HepG2 (cell line): ENCODE results near the gene DHX36. TPM values are rescaled to one million over a fixed set of nuclear protein-coding genes. Genes with fewer than 3 reads are reported as not detected.

Experiments
- ESRRA ChIP-seq: sonication (generic); formaldehyde crosslinking; IDR thresholded peaks from 2 replicates; pipeline ENCODE4 v1.5.1; 2020; ENCODE audit warnings: mild to moderate bottlenecking, low read depth, missing genetic modification reagents
- FOXA1 ChIP-seq, 2 experiments: fragments of 450-650 bp in 1 of 2; sonication (generic) in 1 of 2; formaldehyde crosslinking in 1 of 2; IDR thresholded peaks; 2 replicates each; pipeline versions ENCODE4 v1.4.0 to v1.6.1; 2016 to 2020; ENCODE audit warnings: missing genetic modification reagents in 1 of 2
- FOXC1 ChIP-seq: sonication (generic); formaldehyde crosslinking; IDR thresholded peaks from 2 replicates; pipeline ENCODE4 v1.8.0; 2022; ENCODE audit warnings: mild to moderate bottlenecking, missing genetic modification reagents, borderline replicate concordance
- HMGA1 ChIP-seq: sonication (generic); formaldehyde crosslinking; conservative IDR thresholded peaks from 2 replicates; pipeline ENCODE4 v1.4.0; 2020; ENCODE audit warnings: missing genetic modification reagents
- ISX ChIP-seq: sonication (generic); formaldehyde crosslinking; conservative IDR thresholded peaks from 2 replicates; pipeline ENCODE4 v1.5.0; 2020; ENCODE audit warnings: missing genetic modification reagents
- KLF12 ChIP-seq: sonication (generic); formaldehyde crosslinking; IDR thresholded peaks from 2 replicates; pipeline ENCODE4 v1.4.0; 2020; ENCODE audit warnings: missing genetic modification reagents, borderline replicate concordance
- MTERF4 ChIP-seq: sonication (generic); formaldehyde crosslinking; IDR thresholded peaks from 2 replicates; pipeline ENCODE4 v1.8.0; 2023; ENCODE audit warnings: mild to moderate bottlenecking, missing genetic modification reagents
- MYC ChIP-seq: sonication (generic); formaldehyde crosslinking; IDR thresholded peaks from 2 replicates; pipeline ENCODE4 v1.9.0; 2021; ENCODE audit warnings: missing genetic modification reagents, borderline replicate concordance
- NFE2 ChIP-seq: sonication (generic); formaldehyde crosslinking; IDR thresholded peaks from 2 replicates; pipeline ENCODE4 v1.4.0; 2020; ENCODE audit warnings: missing genetic modification reagents
- NFKB2 ChIP-seq: sonication (generic); formaldehyde crosslinking; IDR thresholded peaks from 2 replicates; pipeline ENCODE4 v1.4.0; 2020; ENCODE audit warnings: missing genetic modification reagents, borderline replicate concordance
- NONO ChIP-seq, 2 experiments: fragments of 450-650 bp in 1 of 2; sonication (generic) in 1 of 2; formaldehyde crosslinking in 1 of 2; IDR thresholded peaks in 1 of 2; conservative IDR thresholded peaks in 1 of 2; 2 replicates each; pipeline versions ENCODE4 v1.6.1 to v1.8.0; 2017 to 2022; ENCODE audit warnings: mild to moderate bottlenecking in 1 of 2, missing genetic modification reagents in 1 of 2, moderate library complexity in 1 of 2
- SOX13 ChIP-seq, 3 experiments: fragments of 450-650 bp in 1 of 3; sonication (generic) in 1 of 3; formaldehyde crosslinking in 1 of 3; IDR thresholded peaks in 2 of 3; conservative IDR thresholded peaks in 1 of 3; 2 replicates each; pipeline versions ENCODE4 v1.5.0 to v1.6.1; 2016 to 2020; ENCODE audit warnings: antibody characterized with exemption in 1 of 3, mild to moderate bottlenecking in 1 of 3, missing compliant biosample characterization in 1 of 3, missing genetic modification reagents in 1 of 3, moderate library complexity in 1 of 3
- SOX5 ChIP-seq: IDR thresholded peaks from 2 replicates; pipeline ENCODE4 v1.6.1; 2016; ENCODE audit warnings: borderline replicate concordance
- U2AF2 ChIP-seq: fragments of 200-400 bp; formaldehyde crosslinking; IDR thresholded peaks from 2 replicates; pipeline ENCODE4 v1.6.1; 2017; ENCODE audit warnings: low read depth, mild to moderate bottlenecking, low read length
- ZBTB26 ChIP-seq: IDR thresholded peaks from 2 replicates; pipeline ENCODE4 v1.6.1; 2016; ENCODE audit warnings: missing compliant biosample characterization, missing genetic modification reagents, borderline replicate concordance
- ZBTB3 ChIP-seq: sonication (generic); formaldehyde crosslinking; IDR thresholded peaks from 2 replicates; pipeline ENCODE4 v1.4.0; 2020; ENCODE audit warnings: low read depth, mild to moderate bottlenecking, moderate library complexity, missing genetic modification reagents, borderline replicate concordance
- ZNF326 ChIP-seq: sonication (generic); formaldehyde crosslinking; IDR thresholded peaks from 2 replicates; pipeline ENCODE4 v1.4.0; 2020; ENCODE audit warnings: missing genetic modification reagents, borderline replicate concordance
- ZNF546 ChIP-seq: sonication (generic); formaldehyde crosslinking; conservative IDR thresholded peaks from 2 replicates; pipeline ENCODE4 v1.8.1; 2023; ENCODE audit warnings: mild to moderate bottlenecking, missing genetic modification reagents
- ZNF746 ChIP-seq: sonication (generic); formaldehyde crosslinking; IDR thresholded peaks from 2 replicates; pipeline ENCODE4 v1.8.0; 2022; ENCODE audit warnings: mild to moderate bottlenecking, missing genetic modification reagents
- ZNF772 ChIP-seq: sonication (generic); formaldehyde crosslinking; IDR thresholded peaks from 2 replicates; pipeline ENCODE4 v1.5.0; 2020; ENCODE audit warnings: mild to moderate bottlenecking, missing genetic modification reagents
- ZNF777 ChIP-seq: sonication (generic); formaldehyde crosslinking; IDR thresholded peaks from 2 replicates; pipeline ENCODE4 v1.4.0; 2020; ENCODE audit warnings: missing genetic modification reagents
- ZNF878 ChIP-seq: sonication (generic); formaldehyde crosslinking; IDR thresholded peaks from 2 replicates; pipeline ENCODE4 v1.8.1; 2023; ENCODE audit warnings: mild to moderate bottlenecking, missing genetic modification reagents, moderate library complexity
- polyA plus RNA-seq, 8 experiments: library from polyadenylated mRNA; depleted of rRNA in 3 of 8; stranded (reverse) in 7 of 8; unstranded in 1 of 8; fragments of >200 nt; fragmentation: Illumina TruSeq in 4 of 8; extraction: Trizol in 4 of 8; gene quantifications; 2 replicates each; pipeline versions ENCODE4 v1.2.1 to v1.2.3, GENCODE V29; 2011 to 2016; ENCODE audit warnings: low read depth in 4 of 8, missing spikeins in 1 of 8, mixed read lengths in 1 of 8; ENCODE audit not compliant: insufficient read depth in 1 of 8
- total RNA-seq, 5 experiments: library from RNA; depleted of rRNA; stranded (reverse); fragments of >200 nt; fragmentation: Illumina TruSeq; extraction: Trizol; gene quantifications; 2 replicates each; pipeline ENCODE4 v1.2.3, GENCODE V29; 2016; ENCODE audit warnings: low read depth in 1 of 5
- TF ChIP-seq, protein P1 (sequence below): sonication (generic); formaldehyde crosslinking; IDR thresholded peaks from 2 replicates; pipeline ENCODE4 v1.5.0; 2020; ENCODE audit warnings: mild to moderate bottlenecking, missing genetic modification reagents
- TF ChIP-seq, protein P2 (sequence below): sonication (generic); formaldehyde crosslinking; IDR thresholded peaks from 2 replicates; pipeline ENCODE4 v1.4.0; 2020; ENCODE audit warnings: missing genetic modification reagents

Gene DHX36
- total and polyA plus RNA-seq, 2 of the 13 experiments (the other 11 are each of a cell fraction or from before 2014, with no cell fraction given) = 30.3 to 44.2 TPM

DNA sequence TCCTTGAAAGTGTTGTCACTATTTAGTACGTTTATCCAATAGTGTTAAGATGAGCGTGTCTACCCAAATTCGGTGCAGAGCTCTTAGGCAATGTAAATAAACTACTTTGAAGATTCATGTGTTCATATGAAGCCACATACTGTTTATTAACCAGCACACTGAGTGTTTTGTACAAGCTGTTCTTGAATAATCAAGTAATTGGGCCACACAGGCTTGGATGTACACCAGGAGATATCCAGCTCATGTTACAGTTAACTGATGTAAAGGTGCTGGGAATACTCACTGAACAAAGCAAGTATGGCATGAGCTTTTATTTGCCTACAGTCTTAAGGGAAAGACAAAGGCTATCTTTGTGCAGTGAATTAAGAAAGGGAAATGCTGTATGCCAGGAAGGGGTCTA, 632 bp upstream of the DHX36 start (continued):
- TF ChIP-seq, protein P1, sequence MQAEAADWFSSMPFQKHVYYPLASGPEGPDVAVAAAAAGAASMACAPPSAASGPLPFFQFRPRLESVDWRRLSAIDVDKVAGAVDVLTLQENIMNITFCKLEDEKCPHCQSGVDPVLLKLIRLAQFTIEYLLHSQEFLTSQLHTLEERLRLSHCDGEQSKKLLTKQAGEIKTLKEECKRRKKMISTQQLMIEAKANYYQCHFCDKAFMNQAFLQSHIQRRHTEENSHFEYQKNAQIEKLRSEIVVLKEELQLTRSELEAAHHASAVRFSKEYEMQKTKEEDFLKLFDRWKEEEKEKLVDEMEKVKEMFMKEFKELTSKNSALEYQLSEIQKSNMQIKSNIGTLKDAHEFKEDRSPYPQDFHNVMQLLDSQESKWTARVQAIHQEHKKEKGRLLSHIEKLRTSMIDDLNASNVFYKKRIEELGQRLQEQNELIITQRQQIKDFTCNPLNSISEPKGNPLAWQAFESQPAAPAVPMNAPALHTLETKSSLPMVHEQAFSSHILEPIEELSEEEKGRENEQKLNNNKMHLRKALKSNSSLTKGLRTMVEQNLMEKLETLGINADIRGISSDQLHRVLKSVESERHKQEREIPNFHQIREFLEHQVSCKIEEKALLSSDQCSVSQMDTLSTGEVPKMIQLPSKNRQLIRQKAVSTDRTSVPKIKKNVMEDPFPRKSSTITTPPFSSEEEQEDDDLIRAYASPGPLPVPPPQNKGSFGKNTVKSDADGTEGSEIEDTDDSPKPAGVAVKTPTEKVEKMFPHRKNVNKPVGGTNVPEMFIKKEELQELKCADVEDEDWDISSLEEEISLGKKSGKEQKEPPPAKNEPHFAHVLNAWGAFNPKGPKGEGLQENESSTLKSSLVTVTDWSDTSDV (CRISPR knock-in tag) = no peak
- TF ChIP-seq ESRRA (CRISPR knock-in tag) = no peak
- TF ChIP-seq NFKB2 = no peak
- TF ChIP-seq ZNF777 = no peak
- TF ChIP-seq NONO (IDR thresholded peaks at IDR 0.05) = no peak
- no peak for TF ChIP-seq NONO (CRISPR knock-in tag; conservative IDR thresholded peaks at IDR 0.05)
- TF ChIP-seq ZNF772 (CRISPR knock-in tag) = no peak
- TF ChIP-seq FOXA1 (IDR thresholded peaks at IDR 0.05) = no peak
- 0 out of 2 replicates have a peak, but pooled peaks have one; percentile 28 for TF ChIP-seq FOXA1 (CRISPR knock-in tag; IDR thresholded peaks at IDR 0.05)
- TF ChIP-seq FOXC1 = no peak
- no peak for TF ChIP-seq ISX (CRISPR knock-in tag)
- 0 out of 2 replicates have a peak, but pooled peaks have one; percentile 32 for TF ChIP-seq SOX5 (CRISPR knock-in tag)
- no peak for TF ChIP-seq ZNF746 (CRISPR knock-in tag)
- TF ChIP-seq ZNF546 (CRISPR knock-in tag) = no peak
- TF ChIP-seq, protein P2, sequence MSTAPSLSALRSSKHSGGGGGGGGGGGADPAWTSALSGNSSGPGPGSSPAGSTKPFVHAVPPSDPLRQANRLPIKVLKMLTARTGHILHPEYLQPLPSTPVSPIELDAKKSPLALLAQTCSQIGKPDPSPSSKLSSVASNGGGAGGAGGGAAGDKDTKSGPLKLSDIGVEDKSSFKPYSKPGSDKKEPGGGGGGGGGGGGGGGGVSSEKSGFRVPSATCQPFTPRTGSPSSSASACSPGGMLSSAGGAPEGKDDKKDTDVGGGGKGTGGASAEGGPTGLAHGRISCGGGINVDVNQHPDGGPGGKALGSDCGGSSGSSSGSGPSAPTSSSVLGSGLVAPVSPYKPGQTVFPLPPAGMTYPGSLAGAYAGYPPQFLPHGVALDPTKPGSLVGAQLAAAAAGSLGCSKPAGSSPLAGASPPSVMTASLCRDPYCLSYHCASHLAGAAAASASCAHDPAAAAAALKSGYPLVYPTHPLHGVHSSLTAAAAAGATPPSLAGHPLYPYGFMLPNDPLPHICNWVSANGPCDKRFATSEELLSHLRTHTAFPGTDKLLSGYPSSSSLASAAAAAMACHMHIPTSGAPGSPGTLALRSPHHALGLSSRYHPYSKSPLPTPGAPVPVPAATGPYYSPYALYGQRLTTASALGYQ = no peak
- TF ChIP-seq SOX13 (IDR thresholded peaks at IDR 0.05) = no peak
- TF ChIP-seq SOX13 (CRISPR knock-in tag; conservative IDR thresholded peaks at IDR 0.05 in 1 of 2, IDR thresholded peaks at IDR 0.05 in 1 of 2) = peak in 1 of 2 experiments; percentile 74; a peak in 2 of 4 replicates
- 0 out of 2 replicates have a peak, but pooled peaks have one; percentile 9 for TF ChIP-seq ZNF878 (CRISPR knock-in tag)
- TF ChIP-seq NFE2 = no peak
- no peak for TF ChIP-seq KLF12 (CRISPR knock-in tag)
- TF ChIP-seq MYC (CRISPR knock-in tag) = no peak
- no peak for TF ChIP-seq ZBTB3 (CRISPR knock-in tag)
- no peak for TF ChIP-seq ZNF326 (CRISPR knock-in tag)
- no peak for TF ChIP-seq MTERF4 (CRISPR knock-in tag)
- no peak for TF ChIP-seq ZBTB26 (CRISPR knock-in tag)
- TF ChIP-seq HMGA1 (CRISPR knock-in tag) = no peak
- TF ChIP-seq U2AF2 = no peak
